Heart left ventricle (tissue), 13 donors: ENCODE measurements around the gene SH2D3C.

Experiments
- POLR2A ChIP-seq, 2 donors: fragments of 450-650 bp; IDR thresholded peaks; one replicate each; pipeline ENCODE4 v1.6.1; 2017; ENCODE audit warnings: antibody characterized with exemption in 2 of 2, mild to moderate bottlenecking in 2 of 2, moderate library complexity in 2 of 2
- TF ChIP-seq, protein P1 (sequence below), 12 donors: fragments of 200-600 bp; sonication (generic) in 4 of 12; IDR thresholded peaks; one replicate each; pipeline versions ENCODE4 v1.5.0 to v1.8.0; 2018 to 2022; ENCODE audit warnings: antibody characterized with exemption in 12 of 12, mild to moderate bottlenecking in 5 of 12
- donor health status: ischemic (EF 13 %, LVEDD 7.1; RV severe dilation, severe dysfunction).
- donor health status: DM: no; HTN: yes; CAD: no.
- donor health status: DM: no; HTN: no; CAD: no.
- donor health status: ischemic (EF 25% LVEDD 6.9; RV normal size, moderate dysfunction).
- donor health status: ischemic (EF 25% LVEDD 5.7; RV mildly dilated, moderate dysfunction).
- donor health status: ischemic (EF 35%, LVEDD 5.7; RV mildly dilated, moderate dysfunction).
- donor health status: nonischemic (EF 11% LVEDD 7.7; RV severe dilation, severe dysfunction).
- donor health status: DM: yes; HTN: yes; CAD: no.
- donor health status: PGD.
- donor health status: ischemic (EF 29% LVEDD 5.4; RV normal size, mild dysfunction).
- donor health status: nonischemic (EF 23%, LVEDD 6.1; RV moderate dilation, normal function).

DNA sequence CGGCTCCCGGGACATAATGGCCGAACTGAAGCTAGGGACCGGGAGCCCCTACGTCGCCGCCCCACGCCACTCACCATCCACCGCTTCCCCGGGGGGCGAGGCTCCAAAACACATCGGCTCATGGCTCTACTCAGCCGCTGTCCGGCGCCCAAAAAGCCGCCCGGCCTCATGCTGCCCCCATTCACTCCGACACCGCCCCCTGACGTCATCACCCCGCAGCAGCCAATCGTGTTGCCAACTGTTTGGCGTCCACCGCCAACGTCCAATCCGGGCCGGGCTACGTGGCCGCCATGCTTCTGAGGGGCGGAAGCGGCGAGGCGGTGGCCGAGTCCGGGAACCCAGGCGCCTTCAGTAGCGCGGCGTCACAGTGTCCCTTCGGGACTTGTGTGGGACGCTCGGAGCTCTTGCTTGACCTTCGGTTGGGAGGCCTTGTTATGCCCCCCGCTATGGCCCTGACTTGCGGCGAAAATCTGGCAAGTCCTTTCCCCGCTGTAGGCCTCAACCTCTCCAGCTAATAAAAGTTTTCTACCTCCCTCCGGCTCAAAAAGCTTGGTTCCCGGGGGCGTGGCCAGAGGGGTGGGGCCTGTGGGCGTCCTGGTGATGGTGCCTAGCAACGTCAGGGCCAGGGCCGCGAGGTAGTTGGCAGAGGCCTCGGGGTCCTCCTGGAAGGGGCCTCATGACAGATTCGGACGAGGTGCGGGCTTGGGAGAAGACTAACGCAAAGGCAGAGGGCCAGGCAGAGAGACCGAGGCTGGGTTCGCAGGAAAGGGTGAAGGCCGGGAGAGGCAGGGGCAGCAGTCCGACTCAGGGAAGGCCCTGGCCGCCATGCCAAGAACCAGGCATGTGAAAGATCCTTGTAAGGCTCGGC lies 62.8 kb downstream of the SH2D3C start, which contains the start of the genes PTRH1 and TTC16:
- TF ChIP-seq, protein P1, sequence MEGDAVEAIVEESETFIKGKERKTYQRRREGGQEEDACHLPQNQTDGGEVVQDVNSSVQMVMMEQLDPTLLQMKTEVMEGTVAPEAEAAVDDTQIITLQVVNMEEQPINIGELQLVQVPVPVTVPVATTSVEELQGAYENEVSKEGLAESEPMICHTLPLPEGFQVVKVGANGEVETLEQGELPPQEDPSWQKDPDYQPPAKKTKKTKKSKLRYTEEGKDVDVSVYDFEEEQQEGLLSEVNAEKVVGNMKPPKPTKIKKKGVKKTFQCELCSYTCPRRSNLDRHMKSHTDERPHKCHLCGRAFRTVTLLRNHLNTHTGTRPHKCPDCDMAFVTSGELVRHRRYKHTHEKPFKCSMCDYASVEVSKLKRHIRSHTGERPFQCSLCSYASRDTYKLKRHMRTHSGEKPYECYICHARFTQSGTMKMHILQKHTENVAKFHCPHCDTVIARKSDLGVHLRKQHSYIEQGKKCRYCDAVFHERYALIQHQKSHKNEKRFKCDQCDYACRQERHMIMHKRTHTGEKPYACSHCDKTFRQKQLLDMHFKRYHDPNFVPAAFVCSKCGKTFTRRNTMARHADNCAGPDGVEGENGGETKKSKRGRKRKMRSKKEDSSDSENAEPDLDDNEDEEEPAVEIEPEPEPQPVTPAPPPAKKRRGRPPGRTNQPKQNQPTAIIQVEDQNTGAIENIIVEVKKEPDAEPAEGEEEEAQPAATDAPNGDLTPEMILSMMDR (IDR thresholded peaks at IDR 0.05) = no peak
- TF ChIP-seq POLR2A (IDR thresholded peaks at IDR 0.05) = peak in 1 of 2 donors; percentile 65
